Liver (tissue), 9 donors: ENCODE measurements around the gene GNG7. TPM values are rescaled to one million over a fixed set of nuclear protein-coding genes. Genes with fewer than 3 reads are reported as not detected.

Experiments used
- DNase-seq: peaks from one replicate; pipeline ENCODE4 v3.0.0-alpha.2; 2017; ENCODE audit warnings: low spot score
- H3K27ac ChIP-seq, 2 donors: one replicate each; pipeline ENCODE4 v1.7.0; 2013; ENCODE audit warnings: inconsistent platforms in 2 of 2, low read length in 2 of 2, control low read depth in 1 of 2, low read depth in 1 of 2, mild to moderate bottlenecking in 1 of 2
- H3K27me3 ChIP-seq, 4 donors: one replicate each; pipeline versions ENCODE4 v1.6.1 to v1.7.0; 2013; ENCODE audit warnings: low read length in 3 of 4, inconsistent platforms in 1 of 4, mild to moderate bottlenecking in 1 of 4, moderate library complexity in 1 of 4; ENCODE audit not compliant: control insufficient read depth in 4 of 4, insufficient read depth in 4 of 4
- H3K36me3 ChIP-seq, 4 donors: one replicate each; pipeline versions ENCODE4 v1.6.1 to v1.7.0; 2013; ENCODE audit warnings: low read length in 3 of 4, mild to moderate bottlenecking in 3 of 4, low read depth in 1 of 4, moderate library complexity in 1 of 4; ENCODE audit not compliant: control insufficient read depth in 4 of 4, insufficient read depth in 3 of 4
- H3K4me1 ChIP-seq, 4 donors: one replicate each; pipeline versions ENCODE4 v1.6.1 to v1.7.0; 2013; ENCODE audit warnings: low read length in 3 of 4, mild to moderate bottlenecking in 3 of 4, moderate library complexity in 1 of 4; ENCODE audit not compliant: control insufficient read depth in 4 of 4, insufficient read depth in 4 of 4
- H3K4me3 ChIP-seq, 3 donors: one replicate each; pipeline versions ENCODE4 v1.6.1 to v1.7.0; 2013; ENCODE audit warnings: low read length in 3 of 3, control low read depth in 1 of 3, low read depth in 1 of 3, mild to moderate bottlenecking in 1 of 3
- H3K9ac ChIP-seq, 2 donors: one replicate each; pipeline ENCODE4 v1.7.0; 2013; ENCODE audit warnings: low read length in 2 of 2, mild to moderate bottlenecking in 2 of 2, moderate library complexity in 2 of 2, control low read depth in 1 of 2, low read depth in 1 of 2
- H3K9me3 ChIP-seq, 4 donors: one replicate each; pipeline versions ENCODE4 v1.6.1 to v1.7.0; 2013; ENCODE audit warnings: low read length in 3 of 4; ENCODE audit not compliant: control insufficient read depth in 4 of 4
- ATF3 ChIP-seq: IDR thresholded peaks from 2 replicates; pipeline ENCODE4 v1.6.1; 2016; ENCODE audit warnings: antibody characterized with exemption
- CTCF ChIP-seq: fragments of 150-350 bp; IDR thresholded peaks from 2 replicates; pipeline ENCODE4 v1.5.1; 2017; ENCODE audit warnings: improper control_type of control experiment, low read depth, low read length; ENCODE audit not compliant: missing input control
- EGR1 ChIP-seq, 2 donors: IDR thresholded peaks; 2 replicates each; pipeline ENCODE4 v1.6.1; 2016 to 2018; ENCODE audit warnings: antibody characterized with exemption in 2 of 2, low read depth in 2 of 2
- FOXA1 ChIP-seq: IDR thresholded peaks from 2 replicates; pipeline ENCODE4 v1.6.1; 2016; ENCODE audit warnings: antibody characterized with exemption
- GABPA ChIP-seq, 2 donors: IDR thresholded peaks in 1 of 2; conservative IDR thresholded peaks in 1 of 2; 2 replicates each; pipeline ENCODE4 v1.6.1; 2016; ENCODE audit warnings: antibody characterized with exemption in 2 of 2, mild to moderate bottlenecking in 1 of 2, moderate library complexity in 1 of 2
- HNF4A ChIP-seq, 2 donors: conservative IDR thresholded peaks; 2 replicates each; pipeline ENCODE4 v1.6.1; 2016; ENCODE audit warnings: antibody characterized with exemption in 2 of 2, mild to moderate bottlenecking in 2 of 2
- HNF4G ChIP-seq: IDR thresholded peaks from 2 replicates; pipeline ENCODE4 v1.6.1; 2016; ENCODE audit warnings: antibody characterized with exemption
- JUND ChIP-seq, 2 donors: IDR thresholded peaks; 2 replicates each; pipeline ENCODE4 v1.6.1; 2016; ENCODE audit warnings: antibody characterized with exemption in 2 of 2
- MAX ChIP-seq: IDR thresholded peaks from 2 replicates; pipeline ENCODE4 v1.6.1; 2016; ENCODE audit warnings: antibody characterized with exemption
- NR2F2 ChIP-seq: IDR thresholded peaks from 2 replicates; pipeline ENCODE4 v1.6.1; 2016; ENCODE audit warnings: antibody characterized with exemption
- RAD21 ChIP-seq, 2 donors: IDR thresholded peaks; 2 replicates each; pipeline ENCODE4 v1.6.1; 2016; ENCODE audit warnings: antibody characterized with exemption in 2 of 2, mild to moderate bottlenecking in 2 of 2
- REST ChIP-seq: IDR thresholded peaks from 2 replicates; pipeline ENCODE4 v1.6.1; 2016; ENCODE audit warnings: antibody characterized with exemption, mild to moderate bottlenecking
- RXRA ChIP-seq, 2 donors: IDR thresholded peaks; 2 replicates each; pipeline ENCODE4 v1.6.1; 2017 to 2018; ENCODE audit warnings: antibody characterized with exemption in 2 of 2, mild to moderate bottlenecking in 1 of 2
- SP1 ChIP-seq: IDR thresholded peaks from 2 replicates; pipeline ENCODE4 v1.6.1; 2018; ENCODE audit warnings: antibody characterized with exemption, mild to moderate bottlenecking
- YY1 ChIP-seq: IDR thresholded peaks from 2 replicates; pipeline ENCODE4 v1.6.1; 2016; ENCODE audit warnings: antibody characterized with exemption, mild to moderate bottlenecking
- WGBS: extraction: QIAGEN DNeasy Blood & Tissue Kit; methylation state at CpG from one replicate; pipeline ENCODE4 v1.1.7; 2013; 5-methylcytosine and 5-hydroxymethylcytosine counted together
- polyA plus RNA-seq, 2 donors: library from polyadenylated mRNA; stranded (reverse) in 1 of 2; unstranded in 1 of 2; fragments of 200-250 nt in 1 of 2; fragments of >200 nt in 1 of 2; fragmentation: Nextera tagmentation in 1 of 2; extraction: Ambion mirVana in 1 of 2; gene quantifications; one replicate each; pipeline versions ENCODE4 v1.2.1 to v1.2.3, GENCODE V29; 2013 to 2015
- total RNA-seq, 2 donors: library from RNA; depleted of rRNA; stranded (reverse); fragments of >200 nt; gene quantifications; one replicate each; pipeline ENCODE4 v1.2.3, GENCODE V29; 2014
- TF ChIP-seq, protein P1 (sequence below): IDR thresholded peaks from 2 replicates; pipeline ENCODE4 v1.6.1; 2016; ENCODE audit warnings: antibody characterized with exemption
- donor health status: healthy.
- donor health status: healthy.
- donor health status: healthy.
- donor health status: healthy.
- donor health status: healthy.

GNG7 gene
- total and polyA plus RNA-seq, 4 donors, result 0.75 to 1.9 (median 1.1) TPM

DNA sequence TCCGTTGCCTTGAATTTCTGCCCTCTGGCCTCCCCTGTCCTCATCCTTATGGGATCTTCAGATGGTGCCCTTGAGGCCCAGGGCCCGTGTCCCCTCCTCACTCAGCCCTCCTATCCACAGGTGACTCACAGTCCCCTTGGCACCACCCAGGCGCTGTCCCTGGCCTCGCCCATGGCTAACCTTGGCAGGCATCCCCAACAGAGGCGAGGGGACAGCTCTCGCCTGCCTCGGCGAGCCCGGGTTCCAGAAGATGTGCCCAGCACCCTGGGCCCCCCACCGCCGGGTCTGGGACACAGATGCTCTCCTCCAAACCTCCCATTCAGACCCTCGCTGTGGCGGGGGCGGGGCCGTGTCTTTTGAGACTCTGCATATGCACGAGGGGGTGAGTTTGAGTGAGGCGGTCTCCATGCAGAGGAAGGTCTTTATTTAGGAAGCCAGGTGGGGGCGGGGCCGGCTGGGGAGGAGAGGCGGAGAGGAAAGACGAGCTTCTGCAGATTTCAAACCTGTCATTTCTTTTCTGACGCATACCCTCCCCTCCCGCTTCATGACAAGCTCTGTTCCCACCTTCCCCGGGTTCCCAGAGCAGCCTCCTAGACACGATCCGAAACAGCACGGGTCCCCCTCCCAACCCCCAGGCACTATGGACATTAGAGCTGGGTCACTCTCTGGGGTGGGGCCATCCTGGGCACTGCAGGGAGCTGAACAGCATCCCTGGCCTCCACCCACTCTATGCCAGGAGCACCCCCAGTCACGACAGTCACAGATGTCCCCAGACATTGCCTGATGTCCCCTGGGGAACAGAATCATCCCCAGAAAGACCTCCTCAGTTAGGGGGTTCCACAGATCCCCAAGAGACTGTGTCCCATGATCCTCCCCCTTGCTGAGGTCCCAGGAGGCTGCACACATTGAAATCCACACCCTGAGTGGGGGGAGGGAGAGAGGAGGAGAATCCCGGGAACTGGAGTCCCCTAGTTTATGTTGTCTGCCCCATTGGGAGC, 48.5 kb downstream of the GNG7 start:
- Histone ChIP-seq H3K9me3 (no peaks in the 10 kb centered on the region), H3K4me1 (no peaks in the 10 kb centered on the region), H3K4me3 (no peak overlapping the region), H3K36me3 (no peaks in the 10 kb centered on the region), H3K27me3 (no peaks in the 10 kb centered on the region), H3K9ac (no peak overlapping the region), H3K27ac (no peak overlapping the region)
- no peak for DNase-seq
- WGBS, result 61% methylated on average over 29 of the region's 29 CpGs
- TF ChIP-seq JUND (IDR thresholded peaks at IDR 0.05) (no peak), ATF3 (no peak), REST (no peak)
- TF ChIP-seq, protein P1, sequence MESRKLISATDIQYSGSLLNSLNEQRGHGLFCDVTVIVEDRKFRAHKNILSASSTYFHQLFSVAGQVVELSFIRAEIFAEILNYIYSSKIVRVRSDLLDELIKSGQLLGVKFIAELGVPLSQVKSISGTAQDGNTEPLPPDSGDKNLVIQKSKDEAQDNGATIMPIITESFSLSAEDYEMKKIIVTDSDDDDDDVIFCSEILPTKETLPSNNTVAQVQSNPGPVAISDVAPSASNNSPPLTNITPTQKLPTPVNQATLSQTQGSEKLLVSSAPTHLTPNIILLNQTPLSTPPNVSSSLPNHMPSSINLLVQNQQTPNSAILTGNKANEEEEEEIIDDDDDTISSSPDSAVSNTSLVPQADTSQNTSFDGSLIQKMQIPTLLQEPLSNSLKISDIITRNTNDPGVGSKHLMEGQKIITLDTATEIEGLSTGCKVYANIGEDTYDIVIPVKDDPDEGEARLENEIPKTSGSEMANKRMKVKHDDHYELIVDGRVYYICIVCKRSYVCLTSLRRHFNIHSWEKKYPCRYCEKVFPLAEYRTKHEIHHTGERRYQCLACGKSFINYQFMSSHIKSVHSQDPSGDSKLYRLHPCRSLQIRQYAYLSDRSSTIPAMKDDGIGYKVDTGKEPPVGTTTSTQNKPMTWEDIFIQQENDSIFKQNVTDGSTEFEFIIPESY, result no peak

DNA sequence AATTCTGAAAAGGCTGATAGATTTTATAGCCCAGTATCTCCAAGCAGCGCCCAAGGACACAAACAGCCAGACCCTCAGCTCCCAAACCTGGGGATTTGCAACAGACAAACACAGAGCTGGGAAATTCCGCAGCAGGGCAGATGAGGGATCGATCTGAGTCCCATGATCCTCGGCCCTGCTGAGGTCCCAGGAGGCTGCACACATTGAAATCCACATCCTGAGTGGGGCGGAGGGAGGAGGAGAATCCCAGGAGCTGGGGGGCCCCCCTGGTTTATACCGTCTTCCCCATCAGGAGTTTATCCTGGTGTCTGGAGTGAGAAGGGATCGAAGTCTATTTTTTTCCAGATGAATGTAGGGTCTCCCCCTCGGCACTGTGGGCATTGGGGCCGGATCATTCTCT, 49.3 kb downstream of the GNG7 start:
- DNase-seq, result no peak
- Histone ChIP-seq H3K27me3 (no peaks in the 10 kb centered on the region), H3K9me3 (no peaks in the 10 kb centered on the region), H3K36me3 (no peaks in the 10 kb centered on the region), H3K4me1 (no peaks in the 10 kb centered on the region), H3K9ac (no peak overlapping the region), H3K27ac (no peak overlapping the region), H3K4me3 (no peak overlapping the region)
- 88% methylated on average over 9 of the region's 9 CpGs for WGBS
- no peak for TF ChIP-seq HNF4A (conservative IDR thresholded peaks at IDR 0.05)
- no peak for TF ChIP-seq HNF4G
- no peak for TF ChIP-seq RAD21 (IDR thresholded peaks at IDR 0.05)
- no peak for TF ChIP-seq FOXA1
- TF ChIP-seq SP1, result no peak
- TF ChIP-seq YY1, result no peak
- TF ChIP-seq REST, result no peak
- TF ChIP-seq GABPA (IDR thresholded peaks at IDR 0.05 in 1 of 2, conservative IDR thresholded peaks at IDR 0.05 in 1 of 2), result no peak
- no peak for TF ChIP-seq MAX
- no peak for TF ChIP-seq ATF3
- no peak for TF ChIP-seq RXRA (IDR thresholded peaks at IDR 0.05)
- TF ChIP-seq CTCF, result no peak
- no peak for TF ChIP-seq NR2F2
- TF ChIP-seq, protein P1, result no peak
- TF ChIP-seq JUND (IDR thresholded peaks at IDR 0.05), result no peak
- no peak for TF ChIP-seq EGR1 (IDR thresholded peaks at IDR 0.05; ENCODE audit: low read depth in 2 of 2)
